HG03342 (cell line): ENCODE measurements around the gene PLEK.
"Not testable (repeated sequence)": the region's sequence is repeated elsewhere in the genome, so short reads cannot be mapped to it uniquely, and the experiment has no call there.

ENCODE experiments used
- ATAC-seq: cut with Tn5 transposase; IDR thresholded peaks from one replicate; pipeline ENCODE4 v1.9.1; 2021; ENCODE audit warnings: mild to moderate bottlenecking, moderate library complexity; ENCODE audit not compliant: unreplicated experiment

Gene PLEK

GRCh38 chr2:68351997-68352396 lies 13.1 kb upstream of the PLEK start:
- ATAC-seq, result no peak

- ATAC-seq, result no peak
These were observed 12.3 kb upstream of the PLEK start for GRCh38 chr2:68352651-68353391.

- no peak for ATAC-seq
These were observed 8.4 kb upstream of the PLEK start for GRCh38 chr2:68356599-68357239.

- peak; percentile 54 for ATAC-seq
These were observed 7.3 kb upstream of the PLEK start for GRCh38 chr2:68357605-68358337.

GRCh38 chr2:68359889-68360288 lies 5.2 kb upstream of the PLEK start:
- no peak for ATAC-seq

GRCh38 chr2:68362069-68362468 lies 3.0 kb upstream of the PLEK start:
- ATAC-seq, result peak; percentile 50

GRCh38 chr2:68362749-68363148 lies 2.3 kb upstream of the PLEK start:
- ATAC-seq, result no peak

- ATAC-seq, result no peak
These were observed 1.4 kb upstream of the PLEK start for GRCh38 chr2:68363721-68364120.

GRCh38 chr2:68366083-68366560 lies 1.0 kb downstream of the PLEK start:
- peak; percentile 46 for ATAC-seq

- ATAC-seq, result no peak
These were observed 3.0 kb downstream of the PLEK start for GRCh38 chr2:68367953-68368653.

GRCh38 chr2:68368654-68369336 lies 3.7 kb downstream of the PLEK start:
- no peak for ATAC-seq

- no peak for ATAC-seq
These were observed 4.3 kb downstream of the PLEK start for GRCh38 chr2:68369337-68369734.

GRCh38 chr2:68371138-68371537 lies 6.1 kb downstream of the PLEK start:
- ATAC-seq, result no peak

GRCh38 chr2:68371581-68371980 lies 6.5 kb downstream of the PLEK start:
- no peak for ATAC-seq

- ATAC-seq, result no peak
These were observed 7.4 kb downstream of the PLEK start for GRCh38 chr2:68372485-68372884.

GRCh38 chr2:68374184-68374583 lies 9.1 kb downstream of the PLEK start:
- ATAC-seq, result no peak

GRCh38 chr2:68375582-68375981 lies 10.5 kb downstream of the PLEK start:
- ATAC-seq, result no peak

GRCh38 chr2:68377137-68377780 lies 12.2 kb downstream of the PLEK start:
- ATAC-seq, result peak; percentile 37

GRCh38 chr2:68378779-68379178 lies 13.7 kb downstream of the PLEK start:
- not testable (repeated sequence) for ATAC-seq

- no peak for ATAC-seq
These were observed 14.2 kb downstream of the PLEK start for GRCh38 chr2:68379184-68379708.
